GM21381 (cell line): ENCODE results near the gene ARMC9.
"Not testable (repeated sequence)": the region's sequence is repeated elsewhere in the genome, so short reads cannot be mapped to it uniquely, and the experiment has no call there.

Experiments
- ATAC-seq: cut with Tn5 transposase; IDR thresholded peaks from one replicate; pipeline ENCODE4 v1.9.1; 2021; ENCODE audit warnings: mild to moderate bottlenecking, moderate library complexity; ENCODE audit not compliant: unreplicated experiment

ARMC9 gene

DNA sequence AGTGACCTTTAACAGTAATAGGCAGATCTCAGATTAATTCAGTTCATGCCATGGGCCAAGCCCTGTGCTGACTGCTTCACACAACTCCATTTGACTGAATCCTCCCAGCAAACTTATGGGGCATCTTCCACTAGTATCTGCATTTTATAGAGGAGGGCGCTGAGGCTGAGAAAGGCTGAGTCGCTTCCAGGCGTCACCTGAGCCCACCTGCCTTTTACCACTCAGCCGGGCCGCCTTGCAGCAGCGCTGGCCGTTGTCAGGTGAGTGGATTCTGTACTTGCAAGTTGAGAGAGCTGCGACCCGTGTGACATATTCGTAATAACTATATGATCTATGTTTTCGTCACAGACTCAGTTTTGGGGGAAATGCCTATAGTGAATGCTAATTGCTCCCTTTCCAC is 137.8 kb downstream of the ARMC9 start:
- no peak for ATAC-seq

DNA sequence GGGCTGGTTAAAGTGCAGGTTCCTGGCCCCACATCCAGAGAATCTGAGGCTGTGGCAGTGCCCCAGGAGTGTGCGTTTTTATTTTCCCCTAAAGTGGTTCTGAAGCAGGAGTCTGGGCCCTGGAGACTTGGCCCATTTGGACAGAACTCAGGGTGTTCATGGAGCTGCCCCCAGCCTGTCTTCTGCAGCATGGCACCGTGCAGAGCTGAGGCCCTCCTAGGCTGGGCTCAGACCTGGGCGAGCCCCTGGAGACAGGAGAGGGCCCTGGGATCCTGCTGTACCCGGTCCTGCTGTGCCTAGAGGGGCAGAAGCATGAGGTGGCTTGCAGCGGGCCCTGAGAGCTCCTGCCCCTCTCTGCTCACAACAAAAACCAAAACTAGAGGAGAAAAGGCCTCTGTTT is 138.3 kb downstream of the ARMC9 start:
- ATAC-seq = no peak

DNA sequence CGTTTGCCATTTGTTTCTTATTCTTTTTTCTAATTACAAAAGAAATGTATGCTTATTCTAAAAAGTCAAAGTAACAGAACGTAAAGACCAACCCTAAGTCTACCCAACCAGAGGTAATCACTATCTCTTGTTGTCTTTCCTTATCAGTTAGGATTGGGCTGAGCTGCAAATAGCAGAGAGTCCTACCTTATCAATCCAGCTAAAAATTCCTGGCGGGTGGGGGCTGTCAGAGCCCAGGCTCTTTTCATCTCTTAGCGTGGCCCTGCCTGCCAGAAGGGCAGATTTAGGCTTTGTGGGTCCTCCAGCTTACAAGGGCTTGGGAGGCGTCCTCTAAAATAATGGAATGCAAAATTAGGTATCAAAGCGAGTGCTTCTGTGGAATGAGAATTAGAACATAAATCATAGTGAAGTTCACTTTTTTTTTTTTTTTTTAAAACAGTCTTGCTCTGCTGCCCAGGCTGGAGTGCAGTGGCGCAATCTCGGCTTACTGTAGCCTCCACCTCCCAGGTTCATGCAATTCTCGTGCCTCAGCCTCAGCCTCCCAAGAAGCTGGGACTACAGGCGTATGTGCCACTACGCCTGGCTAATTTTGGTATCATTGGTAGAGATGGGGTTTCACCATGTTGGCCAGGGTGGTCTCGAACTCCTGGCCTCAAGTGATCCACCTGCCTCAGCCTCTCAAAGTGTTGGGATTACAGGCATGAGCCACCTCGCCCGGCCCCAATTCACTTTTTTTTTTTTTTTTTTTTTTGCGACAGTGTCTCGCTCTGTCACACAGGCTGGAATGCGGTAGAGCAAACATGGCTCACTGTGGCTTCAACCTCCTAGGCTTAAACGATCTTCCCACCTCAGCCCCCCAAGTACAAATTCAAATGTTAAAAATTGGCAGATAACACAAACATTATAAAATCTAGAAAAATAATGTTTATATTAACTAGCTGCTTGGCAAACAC is 139.7 kb downstream of the ARMC9 start:
- no peak for ATAC-seq

DNA sequence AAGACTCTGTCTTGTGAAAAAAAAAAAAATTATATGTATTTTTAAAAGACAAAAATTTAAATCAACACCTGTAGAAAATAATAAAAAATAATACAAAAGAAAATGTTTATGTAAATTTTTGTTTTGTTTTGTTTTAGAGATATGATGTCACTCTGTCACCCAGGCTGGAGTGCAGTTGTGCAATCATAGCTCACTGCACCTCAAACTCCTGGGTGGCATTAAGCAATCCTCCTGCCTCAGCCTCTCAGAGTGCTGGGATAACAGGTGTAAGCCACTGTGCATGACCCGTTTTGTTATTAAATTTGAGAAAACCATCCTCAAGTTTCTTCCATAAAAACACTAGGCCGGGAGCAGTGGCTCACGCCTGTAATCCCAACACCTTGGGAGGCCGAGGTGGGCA is 140.9 kb downstream of the ARMC9 start:
- no peak for ATAC-seq

DNA sequence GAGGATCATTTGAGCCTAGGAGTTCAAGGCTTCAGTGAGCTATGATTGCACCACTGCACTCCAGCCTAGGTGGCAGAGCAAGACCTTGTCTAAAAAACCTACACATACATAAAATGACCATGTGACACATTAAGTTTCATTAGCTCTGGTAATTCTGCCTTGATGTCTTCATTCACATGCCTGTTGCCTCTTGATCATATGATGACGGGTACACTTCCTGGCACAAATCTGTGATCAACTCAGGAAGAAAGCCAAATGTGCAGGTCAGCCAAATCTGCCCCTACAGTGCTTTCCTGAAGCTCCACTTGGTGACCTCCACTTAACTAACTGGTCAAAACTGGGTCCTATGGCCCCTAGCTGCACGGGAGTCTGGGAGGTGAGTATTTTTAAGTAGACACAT is 142.7 kb downstream of the ARMC9 start:
- ATAC-seq = no peak

DNA sequence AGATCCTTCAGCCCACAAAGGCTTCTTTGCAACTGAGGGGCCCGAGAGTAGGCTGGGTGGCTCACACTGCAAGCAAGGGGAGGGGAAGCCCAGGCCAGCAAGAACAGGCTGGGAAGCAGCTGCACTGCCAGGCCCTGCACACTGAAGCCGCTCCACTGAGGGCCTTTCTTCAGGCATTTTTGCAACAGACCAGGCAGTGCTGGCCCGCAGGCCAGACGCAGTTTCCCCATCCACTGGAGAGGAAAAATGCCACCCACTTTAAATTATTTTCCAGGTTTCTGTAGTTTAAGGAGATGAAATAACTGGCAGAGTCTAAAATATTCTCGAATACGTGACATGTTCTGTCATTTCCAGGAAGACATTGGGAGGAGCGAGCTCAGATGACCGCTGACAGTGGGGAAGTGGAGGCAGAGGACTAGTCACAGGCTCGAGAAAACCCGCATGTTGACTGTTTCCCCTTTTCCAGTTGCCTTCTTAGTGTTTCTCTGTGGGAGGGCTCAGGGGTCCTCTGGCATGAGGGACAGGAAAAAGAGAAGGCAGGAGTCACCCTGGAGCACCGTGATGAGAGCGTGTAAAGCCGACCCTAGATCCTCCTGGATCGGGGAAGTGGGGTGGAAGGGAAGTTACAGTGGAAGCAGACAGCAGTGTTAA is 143.8 kb downstream of the ARMC9 start:
- ATAC-seq = no peak

DNA sequence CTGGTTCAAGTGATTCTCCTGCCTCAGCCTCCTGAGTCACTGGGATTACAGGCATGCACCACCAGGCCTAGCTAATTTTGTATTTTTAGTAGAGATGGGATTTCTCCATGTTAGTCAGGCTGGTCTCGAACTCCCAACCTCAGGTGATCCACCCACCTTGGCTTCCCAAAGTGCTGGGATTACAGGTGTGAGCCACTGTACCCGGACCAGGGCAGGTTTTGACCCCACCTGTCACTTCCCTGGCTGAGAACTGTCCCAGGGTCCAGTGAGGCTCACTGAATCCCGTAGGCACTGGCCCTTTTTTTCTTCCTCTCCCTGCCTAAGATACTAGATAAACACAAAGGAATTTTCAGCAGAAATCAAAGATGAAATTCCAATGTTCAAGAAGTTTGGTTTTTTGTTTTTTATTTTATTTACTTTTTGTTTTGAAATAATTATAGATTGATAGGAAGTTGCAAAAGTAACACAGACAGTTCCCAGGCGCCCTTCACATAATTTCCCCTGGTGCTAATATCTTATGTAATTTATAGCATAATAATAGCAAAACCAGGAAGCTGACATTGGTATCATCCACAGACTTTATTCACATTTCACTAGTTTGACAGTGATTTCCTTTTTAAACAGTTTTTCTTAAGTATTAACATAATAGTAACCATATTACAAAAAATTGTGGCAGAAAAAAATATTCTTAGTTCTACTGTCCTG is 144.7 kb downstream of the ARMC9 start:
- no peak for ATAC-seq

DNA sequence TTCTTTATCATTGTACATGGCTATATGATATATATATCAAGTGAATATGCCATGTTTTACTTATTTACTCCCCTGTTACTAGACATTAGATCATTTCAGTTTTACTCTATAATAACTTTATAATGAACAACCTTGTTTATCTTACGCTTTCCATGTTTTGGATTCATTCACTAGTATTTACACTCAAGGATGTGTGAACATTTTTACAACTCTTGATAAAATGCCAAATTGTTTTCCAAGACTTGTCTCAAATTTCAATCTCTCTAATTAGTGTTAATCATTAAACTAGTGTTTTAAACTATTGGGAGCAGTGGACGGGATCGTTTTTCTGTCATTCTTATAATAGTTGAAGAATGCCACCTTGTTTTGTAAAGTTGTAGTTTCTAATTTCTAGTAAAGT is 145.6 kb downstream of the ARMC9 start:
- no peak for ATAC-seq

DNA sequence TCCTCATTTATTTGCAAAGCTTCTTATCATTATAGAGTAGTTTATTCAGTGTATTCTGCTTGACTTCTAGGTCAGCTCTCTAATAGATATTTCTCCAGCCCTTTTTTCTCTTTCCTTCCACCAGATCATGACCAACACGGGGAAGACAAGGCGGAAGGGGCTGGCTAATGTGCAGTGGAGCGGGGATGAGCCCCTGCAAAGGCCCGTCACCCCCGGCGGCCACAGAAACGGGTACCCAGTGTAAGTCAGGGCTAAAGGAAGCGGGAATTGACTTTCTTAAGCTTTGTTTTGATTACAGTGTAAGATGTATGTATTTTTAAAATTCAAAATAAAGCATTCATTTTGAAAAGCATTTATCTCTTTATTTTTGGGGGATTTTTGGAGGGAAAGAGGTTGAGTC is 146.4 kb downstream of the ARMC9 start:
- ATAC-seq = no peak

DNA sequence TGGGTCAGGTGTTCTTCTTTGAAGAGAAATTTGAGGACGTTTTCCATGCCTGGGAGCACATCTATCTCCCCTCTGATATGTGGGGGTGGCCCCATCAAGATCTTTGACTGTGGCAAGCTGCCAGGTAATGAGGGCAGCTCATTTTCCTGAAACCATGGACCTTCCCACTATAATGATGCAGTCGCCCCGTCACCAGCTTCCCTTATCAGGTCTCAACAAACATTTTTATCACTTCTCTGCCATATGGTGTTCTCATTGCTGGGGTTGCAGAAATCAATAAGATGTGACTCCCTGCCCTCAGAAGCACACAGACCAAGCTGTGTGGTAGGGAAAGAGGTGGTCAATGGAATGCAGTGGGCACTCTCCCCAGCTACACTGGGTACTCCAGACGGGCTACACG is 148.7 kb downstream of the ARMC9 start:
- ATAC-seq = no peak

DNA sequence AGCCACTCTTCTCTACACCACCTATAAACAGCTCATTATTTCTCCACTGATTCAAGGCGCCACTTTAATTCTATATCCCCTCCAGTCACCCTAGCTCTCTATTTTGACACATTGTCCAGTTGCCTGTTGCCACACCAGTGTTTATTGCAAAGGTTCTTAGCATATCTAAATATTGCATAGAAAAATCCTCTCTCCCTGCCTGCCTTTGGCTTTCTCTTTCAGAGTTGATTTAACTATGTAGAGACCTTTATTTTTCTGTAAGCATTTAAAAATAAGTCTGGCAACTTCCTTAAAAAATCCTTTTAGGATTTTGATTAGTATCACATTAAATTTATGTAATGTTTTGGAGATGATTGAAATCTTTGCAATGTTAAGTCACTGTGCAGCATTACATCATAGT is 149.2 kb downstream of the ARMC9 start:
- no peak for ATAC-seq

DNA sequence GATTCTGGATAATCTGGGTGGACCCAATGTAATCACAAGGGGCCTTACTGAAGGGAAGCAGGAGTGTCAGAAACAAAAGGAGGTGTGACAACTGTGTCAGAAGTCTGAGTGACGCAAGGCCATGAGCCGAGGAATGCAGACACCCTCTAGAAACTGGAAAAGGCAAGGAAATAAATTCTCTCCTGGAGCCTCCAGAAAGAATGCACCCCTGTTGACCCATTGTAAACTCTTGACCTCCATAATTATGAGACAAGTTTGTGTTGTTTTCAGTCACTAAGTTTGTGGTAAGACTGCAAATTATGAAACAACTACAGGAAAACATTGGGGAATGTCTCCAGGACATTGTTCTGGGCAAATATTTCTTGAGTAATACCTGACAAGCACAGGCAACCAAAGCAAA is 149.7 kb downstream of the ARMC9 start:
- ATAC-seq = no peak

DNA sequence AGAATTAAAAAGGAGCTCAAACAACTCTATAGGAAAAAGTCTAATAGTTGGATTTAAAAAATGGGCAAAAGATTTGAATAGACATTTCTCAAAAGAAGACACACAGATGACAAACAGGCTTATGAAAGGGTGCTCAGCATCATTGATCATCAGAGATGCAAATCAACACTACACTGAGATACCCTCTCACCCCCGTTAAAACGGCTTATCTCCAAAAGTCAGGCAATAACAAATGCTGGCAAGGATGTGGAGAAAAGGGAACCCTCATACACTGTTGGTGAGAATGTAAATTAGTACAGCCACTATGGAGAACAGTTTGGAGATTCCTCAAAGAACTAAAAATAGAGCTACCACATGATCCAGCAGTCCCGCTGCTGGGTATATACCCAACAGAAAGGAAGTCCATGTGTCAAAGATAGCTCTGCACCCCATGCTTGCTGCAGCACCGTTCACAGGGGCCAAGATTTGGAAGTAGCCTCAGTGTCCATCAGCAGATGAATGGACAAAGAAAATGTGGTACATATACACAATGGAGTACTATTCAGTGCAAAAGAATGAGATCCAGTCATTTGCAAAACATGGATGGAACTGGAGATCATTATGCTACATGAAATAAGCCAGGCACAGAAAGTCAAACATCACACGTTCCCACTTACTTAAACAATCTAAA is 150.4 kb downstream of the ARMC9 start:
- no peak for ATAC-seq

DNA sequence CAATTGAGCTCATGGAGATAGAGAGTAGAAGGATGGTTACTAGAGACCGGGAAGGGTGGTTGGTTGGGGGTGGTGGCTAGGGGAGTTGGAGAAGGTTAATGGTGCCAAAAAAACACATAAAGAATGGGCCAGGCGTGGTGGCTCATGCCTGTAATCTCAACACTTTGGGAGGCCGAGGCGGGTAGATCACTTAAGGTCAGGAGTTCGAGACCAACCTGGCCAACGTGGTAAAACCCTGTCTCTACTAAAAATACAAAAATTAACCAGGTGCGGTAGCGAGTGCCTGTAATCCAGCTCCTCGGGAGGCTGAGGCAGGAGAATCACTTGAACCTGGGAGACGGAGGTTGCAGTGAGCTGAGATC is 150.9 kb downstream of the ARMC9 start:
- not testable (repeated sequence) for ATAC-seq

DNA sequence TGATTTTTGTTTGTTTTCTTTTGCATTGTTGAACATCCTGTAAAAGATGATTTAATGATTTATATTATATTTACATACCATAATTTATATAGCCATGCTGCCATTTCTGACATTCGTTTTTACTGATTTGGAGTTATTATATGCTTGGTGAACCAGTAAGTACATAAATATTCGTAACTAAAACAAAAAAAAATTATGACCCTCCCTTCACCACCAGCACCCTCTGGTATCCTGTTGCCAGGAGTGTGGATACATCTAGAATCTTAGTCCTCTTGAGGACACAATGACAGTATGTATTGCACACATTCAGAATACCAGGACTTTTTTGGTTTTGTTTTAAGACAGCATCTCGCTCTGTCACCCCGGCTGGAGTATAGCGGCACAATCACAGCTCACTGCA is 153.2 kb downstream of the ARMC9 start:
- ATAC-seq = no peak

DNA sequence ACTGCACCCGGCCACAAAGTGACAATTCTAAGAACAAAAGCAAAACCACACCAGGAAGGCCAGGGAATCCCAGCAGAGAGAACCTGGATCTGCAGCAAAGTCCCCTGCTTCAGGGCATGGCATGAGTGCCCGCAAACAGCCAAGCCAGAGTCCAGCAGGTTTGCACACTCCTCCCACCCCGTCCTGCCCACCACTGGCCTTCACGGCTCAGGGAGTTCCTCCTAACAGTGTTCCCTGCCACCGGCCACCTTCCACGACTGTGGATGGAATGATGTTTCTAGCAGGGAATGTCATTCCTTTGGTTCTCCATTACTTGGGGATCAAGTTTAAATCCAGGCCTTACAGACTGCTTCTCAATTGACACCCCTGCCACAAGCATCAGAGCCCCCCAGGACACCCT is 155.0 kb downstream of the ARMC9 start:
- no peak for ATAC-seq

DNA sequence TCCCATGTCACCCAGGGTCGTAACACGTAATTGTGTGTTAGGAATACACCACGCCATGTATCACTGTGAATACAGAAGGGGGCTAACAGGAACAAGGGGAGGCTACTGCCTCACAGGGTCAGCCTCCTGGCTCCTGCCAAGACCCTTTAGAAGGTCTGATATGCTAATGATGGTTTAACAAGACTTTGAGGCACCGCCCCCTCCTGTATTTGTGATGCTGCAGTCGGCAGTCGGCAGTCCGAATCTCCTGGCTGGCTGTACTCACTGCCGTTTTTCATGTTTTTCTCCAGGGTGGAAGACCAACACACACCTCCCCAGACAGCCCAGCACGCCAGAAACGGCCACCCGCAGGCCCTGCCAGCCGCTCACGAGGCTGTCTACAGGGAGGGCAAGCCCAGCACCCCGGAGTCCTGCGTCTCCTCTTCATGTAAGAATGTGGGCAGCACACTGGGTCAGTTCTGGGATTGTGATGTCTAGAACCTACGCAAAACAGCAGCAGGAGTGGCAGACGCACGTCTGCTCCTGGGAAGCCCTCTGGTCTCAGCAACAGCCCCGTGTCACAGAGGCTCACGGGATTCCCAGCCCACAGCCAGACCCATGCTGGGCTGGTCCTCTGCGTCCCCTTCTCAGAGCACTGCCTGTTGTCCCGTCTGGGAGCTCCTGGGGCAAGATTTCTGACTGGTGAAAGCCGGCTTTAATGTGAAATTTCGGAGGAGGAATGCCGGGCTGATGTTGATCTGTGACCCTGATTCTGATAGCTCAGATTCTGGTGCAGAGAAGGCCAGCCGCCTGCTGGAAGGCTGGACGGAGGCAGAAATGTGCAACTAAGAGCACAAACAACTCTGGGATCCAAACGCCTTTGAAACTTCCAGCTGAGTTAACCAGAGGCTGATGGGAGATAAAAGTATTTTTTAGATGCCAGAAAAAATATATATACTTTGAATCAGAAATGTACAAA is 157.4 kb downstream of the ARMC9 start:
- no peak for ATAC-seq

DNA sequence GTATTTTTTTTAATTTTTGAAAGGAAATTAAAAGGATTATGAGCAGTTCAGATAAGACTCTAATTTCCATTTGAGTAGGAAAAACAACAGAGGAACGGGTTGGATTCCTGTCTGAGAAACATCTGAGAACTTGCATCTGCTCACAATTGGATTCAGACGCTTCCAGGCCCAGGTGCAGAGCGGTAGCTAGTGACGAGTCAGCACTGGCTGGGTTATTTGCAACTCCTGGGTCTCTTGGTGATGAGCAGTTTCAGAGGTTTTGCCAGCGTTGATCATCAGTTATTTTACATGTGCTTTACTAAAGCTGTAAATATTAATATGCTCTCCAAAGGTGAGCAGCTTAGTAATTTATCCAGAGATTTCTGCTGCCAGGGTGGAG is 158.0 kb downstream of the ARMC9 start:
- no peak for ATAC-seq

DNA sequence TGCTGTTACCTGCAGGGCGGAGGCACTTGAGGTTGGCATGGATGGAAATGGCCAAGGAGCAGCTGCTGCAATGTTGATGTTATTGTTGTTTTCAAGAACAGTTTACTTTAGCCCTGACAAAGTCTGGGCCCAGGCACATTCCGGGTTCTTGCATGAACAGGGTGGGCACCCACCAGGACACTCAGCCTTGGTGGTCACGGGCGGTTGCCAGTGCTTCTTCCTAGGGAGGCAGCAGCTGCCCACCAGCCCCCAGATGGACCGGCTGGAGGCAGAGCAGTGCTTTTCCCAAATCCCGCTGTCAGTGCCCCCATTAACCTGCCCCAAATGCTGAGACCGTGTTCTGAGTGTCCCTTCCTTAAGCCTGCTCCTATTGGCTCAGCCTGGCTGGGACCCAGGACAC is 158.6 kb downstream of the ARMC9 start:
- ATAC-seq = no peak

DNA sequence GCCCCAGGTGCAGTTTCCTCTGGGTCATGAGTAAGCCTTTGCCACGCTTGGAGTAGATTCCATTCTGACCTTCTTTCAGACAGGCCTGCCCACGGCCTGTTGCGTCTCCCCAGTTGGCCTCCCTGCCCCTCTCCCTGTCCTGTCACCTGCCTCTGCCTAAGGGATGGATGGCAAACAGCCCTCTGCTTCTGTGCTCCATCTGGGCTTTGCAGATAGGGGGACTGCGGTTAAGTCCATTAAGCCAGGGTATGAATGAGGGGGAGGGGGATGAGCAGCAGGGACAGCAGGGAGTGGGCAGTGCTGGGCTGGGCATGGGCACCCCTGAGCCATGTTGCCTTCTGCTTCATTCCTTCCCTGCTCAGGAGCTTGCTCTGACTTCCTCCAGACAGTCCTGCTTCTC is 159.5 kb downstream of the ARMC9 start:
- no peak for ATAC-seq
